Measurements from ENCODE around the gene KHDRBS2.

Gene KHDRBS2

GRCh38 chr6:62283796-62284411, 2.1 kb downstream of the KHDRBS2 start:
- H3K79me2 ChIP-seq (ENCODE audit: insufficient read depth, low read length), result no peaks in the 10 kb centered on the region
- H2AFZ ChIP-seq (ENCODE audit: low read depth, low read length, severe bottlenecking), result peak overlapping the region; percentile 18
- no peaks in the 10 kb centered on the region for H4K20me1 ChIP-seq (ENCODE audit: low read depth, low read length)
- H3K27me3 ChIP-seq (ENCODE audit: low read length), result no peaks in the 10 kb centered on the region
- no peak overlapping the region for H3K9ac ChIP-seq (ENCODE audit: low read length)
- TF ChIP-seq CTCF (IDR thresholded peaks at IDR 0.05; ENCODE audit: insufficient read depth, low read length, poor library complexity, severe bottlenecking) (peak; percentile 61), EZH2phosphoT487 (conservative IDR thresholded peaks at IDR 0.05; ENCODE audit: low read length) (no peak)
- no peaks in the 10 kb centered on the region for H3K9me3 ChIP-seq (ENCODE audit: insufficient read depth, low read length)
- no peaks in the 10 kb centered on the region for H3K9me2 ChIP-seq (replicated peaks; ENCODE audit: insufficient read depth, low read length)
- H3K4me3 ChIP-seq (ENCODE audit: insufficient read depth, low read length, poor library complexity, severe bottlenecking), result no peak overlapping the region
- no peak overlapping the region for H3K27ac ChIP-seq (ENCODE audit: low read depth, low read length)
- no peaks in the 10 kb centered on the region for H3K36me3 ChIP-seq (ENCODE audit: low read length)
- H3K4me2 ChIP-seq (ENCODE audit: low read depth, low read length, poor library complexity, severe bottlenecking), result no peak overlapping the region
- H3F3A ChIP-seq (ENCODE audit: insufficient read depth), result no peaks in the 10 kb centered on the region

GRCh38 chr6:62283365-62283764, 2.7 kb downstream of the KHDRBS2 start:
- H2AFZ ChIP-seq (ENCODE audit: low read depth, low read length, severe bottlenecking), result peak overlapping the region; percentile 18
- no peak overlapping the region for H3K4me3 ChIP-seq (ENCODE audit: insufficient read depth, low read length, poor library complexity, severe bottlenecking)
- no peak overlapping the region for H3K27ac ChIP-seq (ENCODE audit: low read depth, low read length)

GRCh38 chr6:62280099-62280498, 5.9 kb downstream of the KHDRBS2 start:
- Histone ChIP-seq H3K36me3 (ENCODE audit: low read length) (no peaks in the 10 kb centered on the region), H3K79me2 (ENCODE audit: insufficient read depth, low read length) (no peaks in the 10 kb centered on the region), H3K4me2 (ENCODE audit: low read depth, low read length, poor library complexity, severe bottlenecking) (no peak overlapping the region), H3F3A (ENCODE audit: insufficient read depth) (no peaks in the 10 kb centered on the region), H4K20me1 (ENCODE audit: low read depth, low read length) (no peaks in the 10 kb centered on the region), H3K9me2 (replicated peaks; ENCODE audit: insufficient read depth, low read length) (no peaks in the 10 kb centered on the region), H3K27me3 (ENCODE audit: low read length) (no peaks in the 10 kb centered on the region), H3K27ac (ENCODE audit: low read depth, low read length) (no peak overlapping the region), H3K9ac (ENCODE audit: low read length) (no peak overlapping the region), H3K4me3 (ENCODE audit: insufficient read depth, low read length, poor library complexity, severe bottlenecking) (no peak overlapping the region), H2AFZ (ENCODE audit: low read depth, low read length, severe bottlenecking) (no peak overlapping the region), H3K9me3 (ENCODE audit: insufficient read depth, low read length) (no peaks in the 10 kb centered on the region)
- no peak for TF ChIP-seq EZH2phosphoT487 (conservative IDR thresholded peaks at IDR 0.05; ENCODE audit: low read length)
- TF ChIP-seq CTCF (IDR thresholded peaks at IDR 0.05; ENCODE audit: insufficient read depth, low read length, poor library complexity, severe bottlenecking), result no peak

More at GRCh38 chr6:62283365-62283764, 2.7 kb downstream of the KHDRBS2 start:
- Histone ChIP-seq H3K27me3 (ENCODE audit: low read length) (no peaks in the 10 kb centered on the region), H3K9ac (ENCODE audit: low read length) (no peak overlapping the region), H3K36me3 (ENCODE audit: low read length) (no peaks in the 10 kb centered on the region), H3K4me2 (ENCODE audit: low read depth, low read length, poor library complexity, severe bottlenecking) (no peak overlapping the region), H3F3A (ENCODE audit: insufficient read depth) (no peaks in the 10 kb centered on the region), H3K9me3 (ENCODE audit: insufficient read depth, low read length) (no peaks in the 10 kb centered on the region), H3K9me2 (replicated peaks; ENCODE audit: insufficient read depth, low read length) (no peaks in the 10 kb centered on the region), H4K20me1 (ENCODE audit: low read depth, low read length) (no peaks in the 10 kb centered on the region), H3K79me2 (ENCODE audit: insufficient read depth, low read length) (no peaks in the 10 kb centered on the region)
- no peak for TF ChIP-seq EZH2phosphoT487 (conservative IDR thresholded peaks at IDR 0.05; ENCODE audit: low read length)
- no peak for TF ChIP-seq CTCF (IDR thresholded peaks at IDR 0.05; ENCODE audit: insufficient read depth, low read length, poor library complexity, severe bottlenecking)
